GM19467 (cell line): Measurements from ENCODE around the gene CGB8.

ENCODE experiments used
- ATAC-seq: cut with Tn5 transposase; IDR thresholded peaks from one replicate; pipeline ENCODE4 v1.9.1; 2021; ENCODE audit warnings: mild to moderate bottlenecking, moderate library complexity; ENCODE audit not compliant: unreplicated experiment

CGB8 gene

DNA sequence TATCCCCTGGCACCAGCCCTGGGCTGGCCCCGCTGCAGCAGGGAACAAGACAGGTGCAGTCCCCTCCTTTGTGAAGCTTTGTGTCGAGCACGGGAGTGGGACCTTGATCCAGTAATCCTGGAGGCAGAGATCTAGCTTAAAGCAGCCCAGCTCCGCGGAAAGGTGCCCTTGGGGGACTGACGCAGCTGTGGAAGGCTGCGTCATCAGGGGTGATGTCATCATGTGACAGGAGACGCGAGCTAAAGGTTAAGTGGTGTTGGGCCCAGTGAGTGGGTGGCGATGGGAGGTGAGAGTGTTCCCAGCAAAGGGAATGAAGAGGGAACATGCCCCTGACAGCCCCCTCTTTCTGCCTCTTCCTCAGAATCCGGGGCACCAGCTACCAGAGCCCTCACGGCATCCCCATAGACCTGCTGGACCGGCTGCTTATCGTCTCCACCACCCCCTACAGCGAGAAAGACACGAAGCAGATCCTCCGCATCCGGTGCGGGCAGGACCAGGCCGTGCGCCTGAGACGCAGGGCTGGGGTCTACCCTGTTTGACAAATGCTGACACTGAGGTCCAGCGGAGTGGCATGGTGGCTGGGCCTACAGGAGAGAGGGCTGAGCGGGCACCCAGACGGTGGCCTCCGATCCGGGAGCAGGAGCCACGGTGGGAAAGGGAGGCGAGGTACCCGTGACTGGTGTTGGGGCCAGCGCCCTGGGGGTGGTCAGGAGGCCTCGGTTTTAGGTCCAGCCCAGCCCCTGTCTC is 34.6 kb downstream of the CGB8 start:
- ATAC-seq = no peak

DNA sequence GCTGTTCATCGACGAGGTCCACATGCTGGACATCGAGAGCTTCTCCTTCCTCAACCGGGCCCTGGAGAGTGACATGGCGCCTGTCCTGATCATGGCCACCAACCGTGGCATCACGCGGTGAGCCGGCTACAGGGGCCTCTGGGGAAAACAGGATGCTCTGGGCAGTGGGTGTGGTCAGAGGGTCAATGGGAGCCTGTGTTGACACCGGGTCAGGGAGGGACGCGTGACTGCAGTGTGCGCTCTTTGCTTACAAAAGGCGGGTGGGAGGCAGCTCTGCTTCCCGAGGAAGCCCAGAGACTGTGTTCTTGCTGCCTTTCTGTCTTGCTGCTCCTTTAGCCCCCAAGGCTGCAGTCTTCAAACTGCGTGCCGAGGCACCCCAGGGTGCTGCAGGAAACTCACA is 37.7 kb downstream of the CGB8 start:
- no peak for ATAC-seq

DNA sequence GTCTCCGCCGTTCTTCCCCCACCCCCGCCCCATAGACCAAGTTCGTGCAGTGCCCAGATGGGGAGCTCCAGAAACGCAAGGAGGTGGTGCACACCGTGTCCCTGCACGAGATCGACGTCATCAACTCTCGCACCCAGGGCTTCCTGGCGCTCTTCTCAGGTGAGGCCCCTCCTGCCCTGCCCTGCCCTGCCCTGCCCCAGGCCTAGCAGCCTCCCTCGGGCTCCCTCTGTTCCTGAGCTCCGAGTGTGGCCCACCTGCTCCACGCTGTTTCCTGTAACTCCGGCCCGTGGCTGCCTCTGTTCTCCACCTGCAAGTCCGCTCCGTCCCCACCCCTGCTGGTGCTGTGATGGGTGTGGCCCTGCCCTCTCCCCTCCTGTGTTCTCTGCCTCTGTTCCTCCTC is 38.5 kb downstream of the CGB8 start:
- ATAC-seq = no peak

DNA sequence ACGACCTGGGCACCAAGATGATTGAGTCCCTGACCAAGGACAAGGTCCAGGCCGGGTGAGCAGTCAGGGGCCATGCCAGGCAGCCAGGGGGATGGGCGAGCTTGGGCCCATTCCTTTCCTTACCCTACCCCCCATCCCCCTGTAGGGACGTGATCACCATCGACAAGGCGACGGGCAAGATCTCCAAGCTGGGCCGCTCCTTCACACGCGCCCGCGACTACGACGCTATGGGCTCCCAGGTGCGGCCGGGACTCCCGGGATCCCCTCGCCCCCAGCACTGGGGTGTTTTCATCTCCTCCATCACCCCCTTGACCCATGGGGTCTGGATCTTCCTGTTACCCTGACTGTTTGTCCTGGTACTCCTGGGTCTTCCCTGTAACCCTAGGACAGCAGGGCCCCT is 39.1 kb downstream of the CGB8 start:
- ATAC-seq = no peak

DNA sequence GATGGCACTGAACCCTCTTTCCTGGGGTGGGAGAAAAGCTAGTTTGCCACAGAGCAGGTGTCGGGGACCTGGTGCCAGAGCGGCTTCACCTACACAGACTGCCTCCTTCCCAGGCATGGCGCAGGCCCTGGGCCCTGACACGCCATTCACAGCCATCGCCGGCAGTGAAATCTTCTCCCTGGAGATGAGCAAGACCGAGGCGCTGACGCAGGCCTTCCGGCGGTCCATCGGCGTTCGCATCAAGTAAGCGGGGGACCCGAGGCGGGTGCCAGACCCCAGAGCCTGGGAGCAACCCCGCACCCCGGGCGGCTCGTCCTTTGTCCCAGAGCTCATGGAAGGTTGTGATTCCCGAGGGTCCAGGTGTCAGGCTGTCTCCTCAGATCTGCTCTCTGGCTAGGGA is 42.0 kb downstream of the CGB8 start:
- ATAC-seq = no peak

DNA sequence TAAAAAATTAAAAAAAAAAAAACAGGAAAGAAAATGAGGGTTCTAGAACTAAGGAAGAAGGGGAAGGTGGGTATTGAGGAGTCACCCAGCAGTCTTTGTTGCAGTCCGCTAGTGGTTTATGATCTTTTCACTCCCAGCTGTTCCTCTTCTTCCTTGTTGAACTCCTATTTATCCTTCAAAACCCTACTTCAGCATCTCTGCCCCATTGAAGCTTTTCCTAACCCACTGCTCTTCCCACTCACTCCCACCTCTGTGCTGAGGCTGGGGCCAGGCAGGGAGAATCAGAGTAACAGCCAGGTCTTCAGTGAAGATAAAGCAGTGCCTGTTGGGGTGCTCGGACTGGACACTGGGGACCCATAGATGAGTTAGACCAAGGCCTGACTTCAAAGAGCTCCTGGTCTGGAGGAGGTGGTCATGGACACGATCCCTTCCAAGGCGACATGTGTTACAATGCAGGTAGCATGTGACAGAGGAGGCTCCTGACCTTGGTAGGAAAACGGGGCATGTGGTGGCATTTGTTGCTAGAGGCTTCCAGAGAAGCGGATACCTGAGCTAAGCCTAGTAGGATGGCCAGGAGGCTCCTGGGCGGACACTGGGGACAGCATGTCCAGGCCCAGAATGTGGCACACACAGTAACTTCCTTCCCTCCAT is 43.8 kb downstream of the CGB8 start:
- no peak for ATAC-seq

DNA sequence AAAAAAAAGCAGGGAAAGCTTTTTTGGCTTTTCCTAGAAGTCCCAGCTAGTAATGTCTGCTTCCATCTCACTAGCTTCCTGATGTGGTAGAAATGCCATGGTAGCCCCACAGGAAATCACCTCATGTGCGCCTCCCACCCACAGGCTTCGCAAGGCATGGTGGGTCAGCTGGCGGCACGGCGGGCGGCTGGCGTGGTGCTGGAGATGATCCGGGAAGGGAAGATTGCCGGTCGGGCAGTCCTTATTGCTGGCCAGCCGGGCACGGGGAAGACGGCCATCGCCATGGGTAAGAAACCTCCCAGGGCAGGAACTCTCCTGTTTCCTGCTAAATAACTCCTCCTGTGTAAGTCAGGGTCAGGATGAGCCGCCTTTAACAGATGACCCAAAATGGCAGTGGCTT is 44.8 kb downstream of the CGB8 start:
- ATAC-seq = no peak

DNA sequence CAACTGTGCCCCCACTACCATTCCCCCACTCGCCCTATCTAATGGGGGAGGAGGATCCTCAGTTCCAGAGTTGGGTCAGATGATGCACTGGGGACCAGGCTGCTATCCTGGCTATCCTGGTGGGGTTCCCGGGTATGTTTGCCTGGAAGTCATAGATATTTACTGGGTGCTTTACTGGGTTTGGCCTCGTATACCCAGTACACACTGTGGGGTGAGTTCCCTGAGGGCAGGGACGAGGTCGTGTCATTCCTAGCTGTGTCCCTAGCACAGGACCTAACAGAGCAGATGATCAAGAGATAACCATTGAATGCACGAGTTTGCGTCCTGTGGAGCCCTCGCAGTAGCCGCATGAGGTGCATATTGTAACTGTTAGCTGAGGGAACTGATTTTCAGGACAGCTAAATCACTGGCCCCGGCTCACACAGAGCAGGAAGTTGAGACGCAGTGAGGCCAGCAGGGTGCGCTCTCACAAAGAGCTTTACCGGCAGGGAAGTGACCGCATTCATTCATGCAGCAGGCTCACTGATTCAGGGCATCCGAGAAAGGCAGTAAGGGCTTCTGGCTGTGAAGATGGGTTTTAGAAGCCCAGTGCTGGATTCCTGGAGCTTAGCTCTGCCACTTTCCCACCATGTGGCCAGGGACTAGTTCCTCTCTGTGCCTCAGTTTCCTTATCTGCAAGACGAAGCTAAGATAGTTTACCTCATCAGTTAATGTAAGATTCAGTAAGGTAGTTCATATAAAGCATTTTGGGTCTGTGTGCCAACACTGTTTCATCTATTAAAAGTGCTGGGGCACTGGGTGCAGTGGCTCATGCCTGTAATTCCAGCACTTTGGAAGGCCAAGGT is 49.2 kb downstream of the CGB8 start:
- ATAC-seq = no peak

DNA sequence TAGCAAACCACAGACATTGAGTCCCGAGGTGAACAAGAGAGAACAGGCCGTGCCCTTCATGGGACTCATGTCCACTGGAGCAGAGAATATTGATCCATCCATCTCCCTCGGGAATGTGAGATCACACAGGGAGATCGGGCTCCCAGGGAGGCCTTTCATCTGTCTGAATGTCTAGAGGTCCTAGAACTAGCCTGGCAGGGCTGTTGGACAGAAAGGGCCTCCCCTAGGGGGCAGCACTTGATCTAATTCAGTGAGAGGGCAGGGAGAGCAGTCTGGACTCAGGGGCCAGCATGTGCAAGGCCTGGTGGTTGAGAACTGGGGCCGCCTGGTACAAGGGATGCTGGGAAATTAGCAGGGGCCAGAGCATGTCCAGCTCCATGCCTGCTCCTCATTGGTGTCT is 50.9 kb downstream of the CGB8 start:
- ATAC-seq = no peak
